ENCODE data around the gene PVALB.

Gene PVALB

DNA sequence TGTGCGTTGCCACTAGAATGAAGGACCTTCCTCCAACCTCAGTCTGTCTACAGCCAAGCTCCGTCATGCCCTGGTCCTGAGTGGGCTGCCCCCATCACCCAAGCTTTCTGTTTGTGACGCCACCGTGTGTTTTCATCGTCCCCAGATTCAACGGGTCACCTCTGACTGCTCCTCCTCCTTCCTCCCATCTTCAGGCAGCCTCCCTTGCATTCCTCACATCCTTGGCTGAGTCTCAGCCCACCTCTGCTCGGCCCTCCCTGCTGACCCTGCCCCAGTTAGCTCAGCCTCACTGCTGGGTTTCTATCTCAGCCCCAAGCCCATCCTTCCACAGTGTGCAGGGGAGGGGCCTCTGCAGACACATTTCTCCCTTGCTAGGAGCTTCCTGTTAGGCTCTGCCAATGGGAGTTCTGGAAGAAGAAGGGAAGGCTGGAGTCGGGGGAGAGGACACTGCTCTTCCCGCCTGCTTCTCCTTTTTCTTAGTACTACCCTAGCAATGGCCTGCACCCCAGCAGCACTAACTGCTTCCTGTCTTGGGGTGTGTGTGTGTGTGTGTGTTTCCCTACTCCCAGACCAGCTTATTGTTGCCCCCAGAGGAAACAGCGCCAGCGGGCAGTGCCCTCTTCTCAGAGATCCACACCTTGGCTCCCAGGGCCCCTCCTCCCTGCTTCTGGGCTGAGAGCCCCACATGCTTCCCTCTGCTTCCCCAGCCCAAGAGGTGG, 46.2 kb downstream of the PVALB start:
- DNase-seq: no peak

DNA sequence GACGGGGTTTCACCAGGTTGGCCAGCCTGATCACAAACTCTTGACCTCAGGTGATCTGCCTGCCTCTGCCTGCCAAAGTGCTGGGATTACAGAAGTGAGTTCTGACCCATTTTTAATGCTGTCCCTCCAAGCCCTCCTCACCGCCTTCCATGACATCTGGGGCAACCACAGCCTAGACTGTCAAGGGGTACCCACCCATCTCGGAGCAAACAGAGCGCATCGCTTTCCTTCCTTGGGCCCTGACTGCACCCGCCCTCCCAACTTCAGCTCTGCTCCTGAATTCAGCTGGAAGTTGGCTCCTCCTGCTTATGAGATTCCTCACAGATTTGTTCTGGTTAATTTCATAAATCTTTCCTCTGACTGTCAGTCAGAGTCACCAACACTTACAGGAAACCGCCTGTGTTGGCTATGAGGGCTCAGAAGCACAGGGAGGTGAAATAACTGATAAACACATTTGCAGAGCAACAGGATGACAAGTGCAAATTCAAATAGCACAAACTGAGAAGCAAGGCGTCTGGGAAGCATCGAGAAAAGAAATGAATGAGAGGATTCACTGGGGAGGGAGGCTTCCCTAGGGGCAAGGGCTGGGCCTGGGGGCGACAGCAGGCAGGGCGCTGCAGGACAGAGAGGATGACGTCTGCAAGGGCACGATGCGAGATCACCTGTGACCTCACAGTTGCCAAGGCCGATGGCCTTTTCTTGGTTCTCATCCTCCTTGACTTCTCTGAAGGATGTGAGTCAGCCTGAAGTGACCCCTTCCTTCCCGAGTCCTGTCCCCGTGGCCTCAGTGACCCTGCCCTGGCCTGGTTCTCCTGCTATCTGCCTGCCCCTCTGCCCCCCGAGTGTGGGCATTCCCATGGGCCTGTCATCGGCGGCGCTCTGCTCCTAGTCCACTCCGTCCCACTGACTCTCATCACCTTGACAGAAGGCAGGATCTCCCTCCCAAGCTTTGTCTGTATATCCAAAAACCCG, 47.0 kb downstream of the PVALB start:
- DNase-seq: no peak

DNA sequence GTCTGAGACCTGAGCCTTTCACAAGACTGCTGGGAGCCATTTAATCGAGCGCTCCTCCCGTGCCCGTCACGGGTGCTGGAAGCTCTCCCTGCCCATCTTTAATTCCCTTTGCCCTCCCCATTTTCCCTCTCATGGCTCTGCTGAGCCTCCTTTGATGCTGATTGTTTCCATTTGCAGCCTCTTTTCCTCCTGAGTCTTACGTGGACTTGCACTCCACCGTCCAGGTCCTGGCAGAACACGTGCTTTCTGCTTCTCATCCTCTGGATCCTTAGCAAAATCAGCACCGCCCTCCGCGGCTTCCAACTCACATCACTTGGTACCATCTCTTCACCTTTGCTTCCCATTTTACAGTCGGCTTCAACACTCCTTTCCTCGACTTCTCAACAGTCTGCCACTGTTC, 48.2 kb downstream of the PVALB start:
- no peak for DNase-seq

DNA sequence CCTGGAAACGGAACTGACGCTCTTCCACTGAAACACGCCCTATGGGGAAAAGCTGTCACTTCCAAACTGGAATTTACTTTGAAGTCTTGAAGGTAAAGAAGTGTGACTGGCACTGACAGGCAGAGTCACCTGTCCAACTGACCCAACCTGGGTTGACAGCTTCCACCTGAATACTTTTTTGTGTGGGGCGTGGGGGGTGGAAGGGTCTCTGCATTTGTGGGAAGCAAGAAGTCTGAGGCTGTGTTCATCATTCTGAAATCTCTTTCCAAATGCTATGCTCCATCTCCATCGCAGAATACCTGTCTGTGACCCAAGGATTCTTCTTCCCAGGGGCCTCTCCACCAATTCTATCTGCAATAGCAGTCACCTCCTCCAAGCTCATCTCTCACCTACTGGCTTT, 48.7 kb downstream of the PVALB start:
- DNase-seq: no peak

DNA sequence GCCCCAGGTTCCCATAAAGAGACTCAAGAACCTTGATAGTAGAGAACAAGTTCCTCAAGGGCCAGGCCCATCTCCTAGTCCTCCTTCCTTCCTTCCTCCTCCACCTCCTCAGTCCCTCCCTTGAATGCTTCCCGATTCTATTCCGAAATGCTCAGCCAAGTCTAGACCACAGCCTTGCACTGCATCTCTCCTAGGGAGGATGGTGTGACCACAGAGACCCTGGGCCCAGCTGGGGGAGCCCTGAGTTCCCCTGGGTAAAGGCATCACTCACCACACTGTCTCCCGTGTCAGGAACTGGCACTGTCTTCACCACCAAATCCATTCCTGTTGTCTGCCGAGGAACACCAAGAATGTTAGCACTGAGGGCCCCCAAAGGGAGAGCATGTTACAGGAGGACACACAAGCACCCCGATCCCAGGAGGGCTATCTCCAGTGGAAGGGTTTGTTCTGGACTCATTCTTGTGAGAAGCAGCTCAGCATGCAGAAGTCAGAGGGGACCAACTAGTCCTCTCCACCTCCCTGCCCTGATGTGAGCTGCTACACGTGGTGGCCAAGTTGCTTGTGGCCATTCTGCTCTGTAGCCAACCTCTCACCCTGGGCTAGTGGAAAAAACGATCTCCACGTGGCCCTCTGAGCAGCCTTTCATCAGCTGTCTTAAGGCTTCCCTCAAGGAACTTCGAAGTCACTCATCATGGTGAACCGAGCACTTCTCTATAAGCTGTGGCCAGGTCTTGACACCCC, 49.6 kb downstream of the PVALB start:
- no peak for DNase-seq

DNA sequence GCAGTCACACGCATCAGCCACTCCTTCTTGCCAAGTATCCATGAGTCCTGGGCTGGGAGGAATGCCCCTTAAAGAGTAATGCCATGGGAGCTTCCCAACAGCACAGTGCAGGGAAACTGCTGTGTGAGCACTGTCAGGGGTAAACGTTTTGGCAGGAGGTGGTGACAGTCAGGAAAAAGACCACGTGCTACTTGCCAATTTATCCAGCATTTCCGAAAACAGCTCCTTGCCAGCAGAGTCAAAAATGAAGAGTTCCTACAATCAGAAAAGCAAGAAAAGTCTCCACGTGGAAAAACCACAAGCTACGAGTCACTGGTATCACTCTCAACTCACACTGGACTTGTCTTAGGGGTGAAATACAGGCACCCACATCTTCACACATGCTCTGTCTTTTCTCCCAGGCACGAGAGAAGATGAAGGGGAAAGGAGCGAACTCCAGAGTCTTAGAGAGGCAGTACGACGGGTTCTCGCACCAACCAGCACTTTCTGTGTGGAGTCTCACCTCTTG, 50.8 kb downstream of the PVALB start:
- no peak for DNase-seq

DNA sequence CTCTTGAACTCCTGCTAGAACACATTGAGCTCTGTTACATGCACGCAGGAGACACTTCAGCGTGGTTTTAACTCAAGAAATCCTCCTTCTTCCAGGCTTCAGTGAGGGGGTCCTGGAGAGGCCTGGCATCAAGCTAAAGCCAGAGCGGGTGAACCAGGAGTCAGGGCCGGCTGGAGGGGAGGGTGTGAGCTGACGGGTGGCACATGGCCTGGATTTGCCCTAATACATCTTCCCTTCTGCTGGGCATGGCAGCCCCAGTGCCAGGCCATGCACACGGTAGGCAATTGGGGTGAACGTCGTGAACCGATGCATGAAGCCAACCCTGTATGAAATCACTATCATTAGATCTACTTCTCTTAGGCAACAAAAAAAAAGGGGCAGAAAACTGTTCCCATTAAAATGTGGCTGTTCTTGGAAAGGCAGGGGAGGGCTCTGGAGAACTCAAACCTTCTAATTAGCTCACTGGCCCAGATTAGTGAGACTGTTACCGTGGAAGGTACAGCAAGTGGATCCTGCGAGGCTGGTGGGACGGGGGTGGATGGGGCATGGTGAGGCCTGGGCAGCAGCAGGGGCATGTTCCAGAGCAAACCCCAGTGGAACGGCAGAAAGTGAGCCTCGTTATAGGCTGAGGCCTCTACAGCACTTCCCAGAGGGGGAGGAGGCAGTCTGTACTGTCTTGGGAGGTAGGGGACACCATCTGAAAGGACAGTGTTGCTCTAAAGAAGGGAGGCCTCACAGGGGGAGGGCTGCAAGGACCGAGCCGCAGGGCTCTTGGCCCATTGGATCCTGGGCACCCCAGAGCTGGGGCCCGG, 51.5 kb downstream of the PVALB start:
- DNase-seq: no peak

DNA sequence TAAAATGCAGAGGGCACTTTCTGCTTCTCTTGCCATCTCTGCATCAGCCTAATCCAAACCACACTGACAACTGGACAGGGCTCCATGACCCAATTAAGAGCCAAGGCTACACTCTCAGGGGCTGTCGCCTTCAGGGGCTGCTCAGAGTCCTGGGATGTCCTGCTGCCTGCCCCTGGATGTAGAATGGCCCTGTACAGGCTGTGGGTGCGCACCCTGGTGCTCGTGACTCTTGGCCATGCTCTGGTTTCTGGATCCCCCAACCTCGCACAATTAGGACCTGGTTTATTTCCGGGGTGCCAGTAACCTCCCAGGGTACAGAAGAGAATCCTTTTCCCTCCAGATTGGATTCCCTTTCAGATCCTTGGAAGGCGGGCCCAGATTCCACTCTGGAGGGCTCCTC, 52.2 kb downstream of the PVALB start:
- no peak for DNase-seq

DNA sequence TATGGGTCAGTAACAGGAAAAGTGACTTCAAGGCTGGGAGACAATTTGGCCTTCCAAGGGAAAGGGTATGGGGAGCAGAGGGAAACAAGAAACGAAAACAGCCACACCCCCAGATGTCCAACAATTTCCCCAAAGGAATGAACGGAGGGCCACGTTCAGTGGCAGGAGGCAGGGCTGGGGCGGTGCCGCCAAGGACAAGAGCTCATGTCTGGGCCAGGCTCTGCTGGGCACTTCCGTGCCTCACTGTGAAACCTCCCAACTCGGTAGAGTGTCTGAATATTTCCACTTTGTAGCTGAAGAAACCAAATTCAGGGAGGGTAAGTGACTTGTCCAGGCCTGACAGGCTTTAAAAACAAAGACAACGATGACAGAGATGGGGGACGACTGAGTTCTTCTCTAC, 52.8 kb downstream of the PVALB start:
- no peak for DNase-seq

DNA sequence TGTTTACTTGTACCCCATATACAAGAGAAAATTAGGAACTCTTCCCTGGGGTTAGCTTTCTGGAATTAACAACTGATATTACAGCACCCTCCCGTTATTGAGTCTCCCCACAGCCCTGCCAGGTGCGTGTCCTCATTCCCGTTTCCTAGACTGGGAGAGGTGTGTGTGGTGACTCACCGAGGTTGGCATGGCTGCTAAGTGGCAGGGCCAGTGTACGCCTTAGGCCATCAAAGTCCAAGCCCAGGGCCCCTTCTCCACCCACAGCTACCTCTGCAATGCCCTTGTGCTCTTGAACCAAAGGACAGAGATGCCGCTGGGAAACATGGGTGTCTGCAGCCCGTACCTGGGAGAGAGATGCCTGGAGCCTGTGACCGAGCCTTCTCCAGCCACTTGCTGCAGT, 53.3 kb downstream of the PVALB start:
- no peak for DNase-seq

DNA sequence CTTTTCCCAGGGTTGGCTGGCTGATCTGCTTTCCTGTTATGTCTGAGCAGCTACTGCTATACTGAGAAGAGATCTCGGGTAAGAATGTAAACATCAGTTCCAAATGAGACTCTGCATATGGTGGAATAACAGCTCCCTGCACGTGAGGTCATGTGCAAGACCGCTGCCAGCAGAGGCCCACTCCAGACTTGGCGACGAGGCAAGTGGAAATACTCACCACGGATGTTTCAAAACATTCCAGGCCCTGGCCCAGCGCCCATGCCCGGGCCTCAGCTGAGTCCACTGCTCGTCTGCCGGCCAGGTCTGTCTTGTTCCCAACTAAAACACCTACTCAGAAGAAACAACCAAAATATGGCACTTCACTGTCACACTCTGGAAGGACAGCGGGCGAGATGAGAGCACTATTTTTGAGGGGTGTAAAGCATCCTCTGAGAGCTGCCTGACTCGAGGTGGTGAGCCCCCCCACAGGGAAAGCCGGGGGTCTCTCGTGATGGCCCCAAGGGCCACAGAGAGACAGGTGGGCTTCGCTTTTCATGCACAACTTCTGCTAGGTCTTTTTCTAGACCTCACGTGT, 54.1 kb downstream of the PVALB start:
- no peak for DNase-seq

DNA sequence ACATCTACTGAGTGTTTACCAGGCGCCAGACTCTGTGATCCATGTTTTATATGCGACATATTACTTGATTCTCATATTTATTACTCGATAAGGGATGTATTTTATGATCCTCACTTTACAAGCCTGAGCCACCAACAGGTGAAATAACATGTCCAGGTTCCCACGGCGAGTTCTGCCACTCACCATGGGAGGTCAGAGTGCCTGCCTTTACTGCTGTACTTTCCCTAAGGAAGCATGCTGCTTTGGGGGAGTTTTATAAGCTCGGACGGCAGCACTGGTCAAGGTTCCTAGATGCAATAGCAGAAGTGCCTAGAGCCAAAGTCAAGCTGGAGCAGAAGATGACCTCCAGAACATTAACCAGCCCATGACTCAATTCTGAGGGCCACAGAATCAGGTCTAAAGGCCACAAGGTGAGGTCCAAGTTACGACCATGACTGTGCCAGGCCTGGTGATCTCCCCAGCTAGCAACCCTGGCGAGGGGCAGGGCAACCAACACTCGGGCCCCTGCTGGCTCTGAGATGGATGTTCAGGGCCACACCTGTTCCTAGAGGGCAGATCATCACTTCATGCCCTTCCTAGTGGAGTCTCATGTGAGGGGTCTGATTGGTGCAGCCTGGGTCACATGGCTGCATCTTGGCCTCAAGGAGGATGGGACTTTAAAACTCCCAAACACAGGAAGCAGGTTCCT, 55.1 kb downstream of the PVALB start:
- DNase-seq: no peak

DNA sequence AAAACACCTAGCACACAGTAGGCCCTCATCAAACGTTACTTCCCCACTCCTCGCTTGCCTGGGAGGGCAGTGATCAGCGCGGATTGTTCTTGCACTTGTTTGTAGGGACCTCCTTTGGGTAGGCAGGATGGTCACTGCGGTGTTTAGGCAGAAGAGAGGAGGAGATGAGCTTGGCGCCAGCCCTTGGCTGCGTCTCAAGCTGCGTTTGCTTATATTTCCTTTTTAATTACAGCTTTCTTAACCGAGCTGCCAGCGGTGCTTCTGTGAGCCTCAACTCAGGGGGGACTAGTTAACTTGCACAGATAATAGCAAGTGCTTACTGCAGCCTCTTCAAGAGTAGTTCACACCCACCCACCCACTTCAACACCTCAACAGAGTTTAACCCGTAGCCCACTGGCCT, 56.0 kb downstream of the PVALB start:
- DNase-seq: no peak

DNA sequence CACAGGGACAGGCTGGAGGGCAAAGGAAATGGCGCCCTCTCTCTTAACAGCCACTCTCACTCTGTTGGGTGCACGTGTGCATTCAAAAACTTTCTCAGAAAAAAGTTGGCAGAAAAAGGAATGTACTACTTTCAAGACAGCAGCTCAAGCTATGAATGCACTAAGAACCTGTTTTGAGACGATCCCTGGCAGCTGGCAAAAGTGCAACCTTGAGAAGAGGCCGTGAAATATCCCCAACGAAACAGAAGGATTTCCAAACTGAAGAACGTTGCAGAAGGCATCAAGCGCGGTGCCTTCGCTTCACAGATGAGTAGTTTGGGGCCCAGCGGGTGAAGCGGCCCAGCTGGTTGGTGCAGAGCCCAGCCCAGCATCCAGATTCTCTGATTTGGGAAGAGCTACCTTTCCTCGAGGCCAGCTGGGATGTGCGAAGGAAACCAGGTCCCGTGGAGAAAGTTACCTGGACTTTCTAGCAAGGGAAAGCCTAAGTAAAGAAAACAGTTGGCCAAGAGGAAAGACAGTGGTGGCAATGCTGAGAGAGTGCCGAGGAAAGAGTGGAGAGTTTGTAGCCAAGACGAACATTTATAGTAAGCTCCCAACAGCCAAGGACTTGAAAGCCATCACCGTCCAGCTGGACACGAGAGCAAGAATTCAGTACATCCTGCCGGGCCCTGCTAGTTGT, 57.2 kb downstream of the PVALB start:
- DNase-seq: no peak

DNA sequence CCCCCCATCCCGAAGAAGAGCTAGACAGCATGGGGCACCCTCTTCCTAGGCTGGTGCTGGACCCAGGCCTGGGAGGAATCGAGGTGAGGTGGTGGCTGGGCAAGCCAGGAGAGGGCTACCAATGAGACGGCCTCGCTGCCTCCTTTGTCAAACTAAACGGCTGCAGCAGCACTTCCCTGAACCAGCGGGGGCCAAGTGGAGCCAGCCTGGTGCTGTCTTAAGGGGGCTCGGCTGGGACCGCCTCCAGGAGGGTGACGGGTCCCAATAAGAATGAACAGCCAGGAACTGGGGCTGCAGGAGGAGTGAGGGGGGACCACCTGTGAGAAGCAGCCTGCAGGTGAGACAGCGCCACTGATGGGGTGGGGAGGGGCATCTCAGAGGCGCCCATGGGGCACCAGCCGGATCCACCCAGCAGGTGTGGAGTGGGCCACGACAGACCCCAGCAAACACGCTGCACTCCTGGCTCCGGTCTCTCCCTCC, 58.0 kb downstream of the PVALB start:
- DNase-seq: no peak

DNA sequence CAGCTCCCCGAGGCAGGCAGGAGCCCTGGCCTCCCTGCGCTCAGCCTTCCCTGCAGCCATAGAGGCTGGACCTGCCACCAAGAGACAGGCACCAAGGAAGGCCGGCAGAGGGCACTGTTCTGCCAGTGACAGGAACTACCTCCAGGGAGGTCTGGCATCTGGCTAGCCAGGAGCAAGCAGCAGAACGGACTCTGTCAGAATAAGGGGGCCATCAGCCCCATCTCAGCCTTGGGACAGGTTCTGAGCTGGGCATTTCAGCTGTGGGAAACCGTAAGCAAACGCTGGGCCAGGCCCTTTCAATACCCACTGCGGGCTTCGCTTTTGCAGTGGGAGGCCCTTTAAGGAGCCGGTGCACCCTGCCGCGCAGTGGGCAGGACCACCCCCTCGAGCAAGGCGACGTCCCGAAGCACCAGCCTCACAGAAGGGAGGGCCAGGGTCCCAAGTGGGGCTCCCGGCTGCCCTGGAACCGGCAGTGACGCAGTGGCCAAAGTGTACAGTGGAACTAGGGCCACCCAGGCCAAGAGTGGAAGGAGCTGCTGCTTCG, 59.1 kb downstream of the PVALB start:
- peak; percentile 47 for DNase-seq

DNA sequence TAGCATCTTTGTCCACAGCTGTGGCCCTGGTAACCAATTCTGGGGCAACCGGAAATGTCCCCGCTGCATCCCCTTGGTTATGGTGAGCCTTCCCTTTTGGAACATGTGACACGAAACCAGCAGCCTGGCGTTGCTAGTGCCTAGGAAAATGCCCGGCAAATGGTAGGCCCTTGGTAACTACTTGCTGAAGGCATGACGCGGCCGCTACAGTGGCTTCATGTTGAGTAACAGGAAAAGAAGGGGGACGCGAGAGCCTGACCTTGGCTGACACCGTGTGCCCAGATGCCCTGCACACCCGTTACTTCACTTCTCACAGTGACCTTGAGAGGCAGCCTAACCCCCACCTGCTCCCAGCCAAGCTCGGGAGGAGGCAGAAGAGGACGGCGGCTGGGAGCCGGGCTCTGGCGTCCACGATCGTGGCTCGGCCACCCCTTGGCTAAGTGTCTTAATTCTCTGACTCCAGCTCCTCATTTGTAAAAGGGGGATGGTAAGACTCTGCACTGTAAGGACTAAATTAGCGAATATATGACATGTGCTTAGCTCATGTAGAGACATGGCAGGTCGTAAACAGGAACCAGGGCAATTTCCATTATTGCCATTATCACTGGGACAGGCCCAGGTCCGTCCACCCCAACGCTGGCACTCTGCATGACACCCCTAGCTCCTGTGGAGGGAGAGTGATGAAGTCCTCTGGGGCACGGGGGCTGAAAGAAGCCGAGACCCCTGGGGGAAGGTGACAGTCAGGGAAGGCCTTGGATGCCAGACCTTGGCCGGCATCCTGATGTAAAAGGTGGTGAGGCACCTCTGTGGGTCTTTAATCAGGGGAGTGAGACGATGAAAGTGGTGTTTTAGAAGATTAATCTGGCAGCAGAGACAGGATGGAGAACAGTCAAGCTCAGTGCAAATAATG, 59.8 kb downstream of the PVALB start:
- no peak for DNase-seq

DNA sequence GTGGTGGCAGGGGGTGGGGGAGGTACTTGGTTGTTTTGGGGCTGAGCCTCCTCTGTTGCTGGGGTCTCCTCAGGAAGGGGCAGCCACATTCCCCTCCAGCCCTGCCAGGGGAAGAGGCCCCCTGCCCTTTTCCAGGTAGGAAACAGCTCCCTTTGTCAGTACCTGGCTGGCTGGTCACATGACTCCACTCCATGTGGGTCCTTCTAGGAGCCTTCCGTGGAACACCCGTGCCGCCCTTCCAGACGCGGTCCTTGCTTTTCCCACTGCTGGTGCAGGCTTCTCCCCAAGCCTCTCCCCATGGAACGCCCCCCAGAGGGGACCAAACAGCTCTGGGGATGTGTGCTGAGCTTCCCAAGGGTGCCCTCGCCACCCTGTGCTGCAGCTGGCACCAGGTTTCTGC, 60.8 kb downstream of the PVALB start:
- no peak for DNase-seq

DNA sequence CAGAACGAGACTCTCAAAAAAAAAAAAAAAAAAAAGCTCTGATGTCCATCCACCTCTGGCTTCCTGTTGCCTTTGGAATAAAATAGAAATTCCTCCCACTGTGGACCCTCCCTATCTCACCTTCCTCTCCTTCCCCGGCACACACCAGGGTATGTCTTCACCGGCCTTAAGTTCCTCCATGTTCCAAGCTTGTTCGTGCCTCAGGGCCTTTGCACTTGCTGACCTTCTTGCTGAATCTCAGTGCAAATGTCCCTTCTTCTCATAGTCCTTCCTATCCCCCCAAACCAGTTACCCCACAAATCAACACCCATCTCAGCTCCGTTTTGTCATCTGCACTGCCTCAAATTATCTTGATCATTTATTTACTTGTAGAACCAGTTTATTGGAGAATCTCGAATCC, 61.5 kb downstream of the PVALB start:
- DNase-seq: no peak

Measured in central memory CD4-positive, alpha-beta T cell (primary cell).